ENCODE results near the gene CHRNA9. TPM values are rescaled to one million over a fixed set of nuclear protein-coding genes. Genes with fewer than 3 reads are reported as not detected.

Gene CHRNA9, protein sequence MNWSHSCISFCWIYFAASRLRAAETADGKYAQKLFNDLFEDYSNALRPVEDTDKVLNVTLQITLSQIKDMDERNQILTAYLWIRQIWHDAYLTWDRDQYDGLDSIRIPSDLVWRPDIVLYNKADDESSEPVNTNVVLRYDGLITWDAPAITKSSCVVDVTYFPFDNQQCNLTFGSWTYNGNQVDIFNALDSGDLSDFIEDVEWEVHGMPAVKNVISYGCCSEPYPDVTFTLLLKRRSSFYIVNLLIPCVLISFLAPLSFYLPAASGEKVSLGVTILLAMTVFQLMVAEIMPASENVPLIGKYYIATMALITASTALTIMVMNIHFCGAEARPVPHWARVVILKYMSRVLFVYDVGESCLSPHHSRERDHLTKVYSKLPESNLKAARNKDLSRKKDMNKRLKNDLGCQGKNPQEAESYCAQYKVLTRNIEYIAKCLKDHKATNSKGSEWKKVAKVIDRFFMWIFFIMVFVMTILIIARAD
- not detected for total RNA-seq
- not detected for total RNA-seq (2013)

DNA sequence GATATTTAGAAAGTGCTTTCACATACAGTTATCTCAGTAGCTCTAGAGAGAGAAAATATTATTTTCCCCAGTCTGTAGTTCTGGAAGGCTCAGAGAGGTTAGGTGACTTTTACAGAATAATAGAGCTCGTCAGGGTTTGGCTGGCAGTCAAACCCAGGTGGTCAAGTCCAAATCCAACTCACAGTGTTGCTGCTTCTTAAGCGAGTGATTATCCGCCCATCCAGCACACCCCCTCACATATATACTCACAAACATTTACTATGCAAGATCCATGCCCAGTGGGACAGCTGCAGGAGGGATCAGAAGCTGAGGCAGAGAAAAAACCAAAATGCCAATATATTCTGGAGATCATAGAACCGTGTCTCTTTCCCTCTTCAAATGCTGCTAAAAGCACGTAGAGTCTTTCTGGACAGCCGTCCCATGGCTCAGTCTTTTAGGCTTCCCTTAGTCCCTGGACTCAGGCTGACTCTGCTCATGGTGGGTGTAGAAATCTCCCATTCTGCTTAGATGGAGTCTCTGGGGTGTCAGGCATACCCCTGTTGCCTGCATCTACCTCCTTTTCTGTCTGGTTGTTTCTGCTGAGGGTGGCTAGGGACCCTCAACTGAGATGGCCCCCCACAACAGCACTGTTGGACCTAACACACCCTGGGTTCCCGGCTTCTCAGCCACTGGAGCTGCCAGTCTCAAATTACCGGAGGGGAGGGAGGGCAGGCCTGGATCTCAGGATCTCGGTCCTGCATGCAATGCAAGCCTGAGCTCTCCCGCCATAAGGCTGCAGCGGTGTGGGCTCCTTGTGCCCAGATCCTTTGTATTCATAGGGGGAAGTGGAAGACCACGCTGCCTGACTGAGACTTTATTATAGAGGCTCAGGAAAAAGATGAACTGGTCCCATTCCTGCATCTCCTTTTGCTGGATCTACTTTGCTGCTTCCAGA lies at the start of gene CHRNA9:
CHRNA9 (plus strand) TSS at position 743 of the 934 bp plus-strand sequence; CDS start at position 878, 135 bp downstream.
- Histone ChIP-seq H3K27me3 (ENCODE audit: control insufficient read depth, insufficient read depth, low read length) (no peaks in the 10 kb centered on the region), H3K36me3 (ENCODE audit: control insufficient read depth, insufficient read depth, low read length) (no peaks in the 10 kb centered on the region), H3K4me3 (ENCODE audit: low read length) (no peak within 1 kb of the TSS), H3K9me3 (ENCODE audit: control insufficient read depth, insufficient read depth, low read length) (no peaks in the 10 kb centered on the region), H3K4me1 (ENCODE audit: control insufficient read depth, insufficient read depth, low read length) (no peaks in the 10 kb centered on the region), H3K27ac (ENCODE audit: low read length) (no peak within 1 kb of the TSS)
- Mint-ChIP-seq H3K9me3 (no peaks in the 10 kb centered on the region), H3K27me3 (ENCODE audit: low read depth in 2 of 2) (peaks cover 15 to 21% of the 10 kb centered on the region in 2 donors), H3K4me3 (no peak within 1 kb of the TSS), H3K36me3 (no peaks in the 10 kb centered on the region), H3K27ac (no peak within 1 kb of the TSS), H3K4me1 (no peaks in the 10 kb centered on the region)
- 87% methylated on average over 12 of the region's 12 CpGs for WGBS (ENCODE audit: insufficient coverage)
- ATAC-seq (no peak), DNase-seq (no peak)
- intact Hi-C loops (cut with micrococcal nuclease): no loop called here
- TF ChIP-seq, protein P1, sequence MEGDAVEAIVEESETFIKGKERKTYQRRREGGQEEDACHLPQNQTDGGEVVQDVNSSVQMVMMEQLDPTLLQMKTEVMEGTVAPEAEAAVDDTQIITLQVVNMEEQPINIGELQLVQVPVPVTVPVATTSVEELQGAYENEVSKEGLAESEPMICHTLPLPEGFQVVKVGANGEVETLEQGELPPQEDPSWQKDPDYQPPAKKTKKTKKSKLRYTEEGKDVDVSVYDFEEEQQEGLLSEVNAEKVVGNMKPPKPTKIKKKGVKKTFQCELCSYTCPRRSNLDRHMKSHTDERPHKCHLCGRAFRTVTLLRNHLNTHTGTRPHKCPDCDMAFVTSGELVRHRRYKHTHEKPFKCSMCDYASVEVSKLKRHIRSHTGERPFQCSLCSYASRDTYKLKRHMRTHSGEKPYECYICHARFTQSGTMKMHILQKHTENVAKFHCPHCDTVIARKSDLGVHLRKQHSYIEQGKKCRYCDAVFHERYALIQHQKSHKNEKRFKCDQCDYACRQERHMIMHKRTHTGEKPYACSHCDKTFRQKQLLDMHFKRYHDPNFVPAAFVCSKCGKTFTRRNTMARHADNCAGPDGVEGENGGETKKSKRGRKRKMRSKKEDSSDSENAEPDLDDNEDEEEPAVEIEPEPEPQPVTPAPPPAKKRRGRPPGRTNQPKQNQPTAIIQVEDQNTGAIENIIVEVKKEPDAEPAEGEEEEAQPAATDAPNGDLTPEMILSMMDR (IDR thresholded peaks at IDR 0.05): no peak

DNA sequence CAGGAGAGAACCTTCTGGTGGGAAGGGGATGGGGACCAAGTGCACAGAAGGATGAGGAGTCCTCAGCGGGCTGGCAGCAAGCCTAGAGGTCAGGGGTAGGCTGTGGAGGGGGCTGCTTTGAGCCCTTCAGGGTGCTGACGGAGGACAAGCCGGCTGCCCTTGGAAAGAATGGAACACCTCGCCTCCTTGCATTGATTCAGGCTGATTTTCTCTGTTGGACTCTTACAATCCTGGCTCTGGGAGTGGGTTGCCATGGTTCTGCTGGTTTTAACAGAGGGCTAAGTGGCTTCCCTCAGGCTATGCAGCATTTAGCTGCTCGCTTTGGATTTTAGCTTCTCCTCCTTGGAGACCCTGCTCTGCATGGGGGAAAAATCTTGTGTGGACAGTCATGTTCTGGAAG lies 49.4 kb upstream of the CHRNA9 start:
- no peak for DNase-seq
- no peak overlapping the region for H3K4me3 ChIP-seq (ENCODE audit: low read length)
- Mint-ChIP-seq H3K27me3 (ENCODE audit: low read depth in 2 of 2) (no peaks in the 10 kb centered on the region), H3K27ac (no peak overlapping the region), H3K4me1 (peaks cover 11 to 12% of the 10 kb centered on the region in 2 donors), H3K9me3 (no peaks in the 10 kb centered on the region), H3K36me3 (no peaks in the 10 kb centered on the region), H3K4me3 (no peak overlapping the region)
- H3K4me1 ChIP-seq (ENCODE audit: control insufficient read depth, insufficient read depth, low read length): peaks cover 27% of the 10 kb centered on the region
- TF ChIP-seq, protein P1 (IDR thresholded peaks at IDR 0.05): no peak
- no peak overlapping the region for H3K27ac ChIP-seq (ENCODE audit: low read length)
- no peaks in the 10 kb centered on the region for H3K9me3 ChIP-seq (ENCODE audit: control insufficient read depth, insufficient read depth, low read length)
- no peak for ATAC-seq
- intact Hi-C loops (cut with micrococcal nuclease): no loop called here
- H3K27me3 ChIP-seq (ENCODE audit: control insufficient read depth, insufficient read depth, low read length): no peaks in the 10 kb centered on the region
- WGBS (ENCODE audit: insufficient coverage): 97% methylated on average over 5 of the region's 5 CpGs
- no peaks in the 10 kb centered on the region for H3K36me3 ChIP-seq (ENCODE audit: control insufficient read depth, insufficient read depth, low read length)

DNA sequence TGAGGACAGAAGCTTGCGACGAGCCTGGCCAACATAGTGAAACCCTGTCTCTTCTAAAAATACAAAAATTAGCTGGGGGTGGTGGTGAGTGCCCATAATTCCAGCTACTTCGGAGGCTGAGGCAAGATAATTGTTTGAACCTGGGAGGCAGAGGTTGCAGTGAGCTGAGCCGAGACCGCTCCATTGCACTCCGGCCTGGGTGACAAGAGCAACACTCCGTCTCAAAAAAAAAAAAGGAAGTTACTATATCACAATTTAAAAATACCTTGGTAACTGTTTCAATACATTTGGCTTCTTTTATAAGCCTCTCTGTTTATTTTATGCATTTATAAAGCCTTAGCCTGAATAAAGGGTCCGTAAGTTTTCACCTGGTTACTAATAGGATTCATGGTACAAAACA lies 46.6 kb upstream of the CHRNA9 start:
- peaks cover 20% of the 10 kb centered on the region for H3K4me1 ChIP-seq (ENCODE audit: control insufficient read depth, insufficient read depth, low read length)
- H3K4me3 Mint-ChIP-seq: no peak overlapping the region

More for the DNA sequence above, 46.6 kb upstream of the CHRNA9 start:
- Mint-ChIP-seq H3K27ac (no peak overlapping the region), H3K4me1 (peaks cover 6 to 12% of the 10 kb centered on the region in 2 donors), H3K9me3 (no peaks in the 10 kb centered on the region), H3K36me3 (no peaks in the 10 kb centered on the region), H3K27me3 (ENCODE audit: low read depth in 2 of 2) (peaks cover 4 to 9% of the 10 kb centered on the region in 2 donors)
- intact Hi-C loops (cut with micrococcal nuclease): no loop called here
- TF ChIP-seq, protein P1 (IDR thresholded peaks at IDR 0.05): no peak
- Histone ChIP-seq H3K36me3 (ENCODE audit: control insufficient read depth, insufficient read depth, low read length) (no peaks in the 10 kb centered on the region), H3K27me3 (ENCODE audit: control insufficient read depth, insufficient read depth, low read length) (no peaks in the 10 kb centered on the region), H3K4me3 (ENCODE audit: low read length) (no peak overlapping the region), H3K27ac (ENCODE audit: low read length) (peak overlapping the region; percentile 62), H3K9me3 (ENCODE audit: control insufficient read depth, insufficient read depth, low read length) (no peaks in the 10 kb centered on the region)
- ATAC-seq (no peak), DNase-seq (no peak)
- WGBS (ENCODE audit: insufficient coverage): 78% methylated on average over 8 of the region's 8 CpGs
